Ishikawa (cell line): Measurements from ENCODE around the gene GCC2.

Experiments used
- CREB1 ChIP-seq: IDR thresholded peaks from 2 replicates; pipeline ENCODE4 v1.6.1; 2012; ENCODE audit warnings: low read depth
- EP300 ChIP-seq: IDR thresholded peaks from 2 replicates; pipeline ENCODE4 v1.6.1; 2012; ENCODE audit warnings: borderline replicate concordance
- MAX ChIP-seq: IDR thresholded peaks from 2 replicates; pipeline ENCODE4 v1.6.1; 2012
- RAD21 ChIP-seq: IDR thresholded peaks from 2 replicates; pipeline ENCODE4 v1.6.1; 2012; ENCODE audit warnings: low read depth
- REST ChIP-seq: IDR thresholded peaks from 2 replicates; pipeline ENCODE4 v1.6.1; 2012; ENCODE audit warnings: low read depth, mild to moderate bottlenecking
- TEAD4 ChIP-seq: IDR thresholded peaks from 2 replicates; pipeline ENCODE4 v1.6.1; 2012

GRCh38 chr2:108399479-108399878 lies 49.5 kb upstream of the GCC2 start:
- TF ChIP-seq RAD21 (no peak), TEAD4 (no peak), CREB1 (no peak), MAX (no peak), REST (no peak), EP300 (no peak)
